G401.6 (cell line): ENCODE results near the gene AGBL5.
"Not testable (repeated sequence)": the region's sequence is repeated elsewhere in the genome, so short reads cannot be mapped to it uniquely, and the experiment has no call there.

ENCODE experiments used
- FAIRE-seq: peaks from 2 replicates; lab custom pipeline; 2012; peaks lifted over from hg19 to GRCh38; lab: Jason Lieb, UNC

Gene AGBL5

GRCh38 chr2:27051902-27052645, 606 bp downstream of the AGBL5 start:
- no peak for FAIRE-seq

- FAIRE-seq = no peak
These were observed 1.9 kb downstream of the AGBL5 start for GRCh38 chr2:27053321-27053720.

DNA sequence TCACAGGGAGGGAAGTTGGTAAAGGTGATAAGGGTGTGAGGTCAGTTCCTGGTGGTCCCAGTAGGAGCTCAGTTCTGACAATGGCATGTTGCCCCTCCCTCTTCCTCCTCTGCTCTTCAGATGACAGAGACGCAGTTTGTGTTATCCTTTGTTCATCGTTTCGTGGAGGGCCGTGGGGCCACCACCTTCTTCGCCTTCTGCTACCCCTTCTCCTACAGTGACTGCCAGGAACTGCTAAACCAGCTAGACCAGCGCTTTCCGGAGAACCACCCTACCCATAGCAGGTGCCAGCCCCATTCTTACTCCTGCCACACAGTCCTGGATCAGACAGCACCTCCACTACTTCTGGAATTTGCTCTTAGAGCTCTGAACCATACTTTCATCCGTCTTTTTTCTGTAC, 2.3 kb downstream of the AGBL5 start:
- FAIRE-seq = no peak

GRCh38 chr2:27054721-27055120, 3.3 kb downstream of the AGBL5 start:
- no peak for FAIRE-seq

DNA sequence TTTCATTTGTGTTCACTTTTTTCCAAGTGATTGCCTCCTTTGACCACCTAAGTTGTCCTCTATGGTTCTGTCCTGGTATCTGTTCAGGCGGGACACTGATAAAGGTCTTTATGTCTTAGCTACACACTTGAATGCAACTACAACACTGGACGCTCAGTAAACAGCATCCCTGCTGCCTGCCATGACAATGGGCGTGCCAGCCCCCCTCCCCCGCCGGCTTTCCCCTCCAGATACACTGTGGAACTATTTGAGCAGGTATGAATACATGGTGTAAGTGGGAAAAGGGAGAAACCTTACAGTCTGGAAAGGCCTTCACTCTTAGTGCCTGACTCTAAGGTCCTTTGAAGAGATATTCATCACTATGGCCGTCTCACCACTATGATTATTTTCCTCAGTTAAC, 5.7 kb downstream of the AGBL5 start:
- FAIRE-seq = no peak

DNA sequence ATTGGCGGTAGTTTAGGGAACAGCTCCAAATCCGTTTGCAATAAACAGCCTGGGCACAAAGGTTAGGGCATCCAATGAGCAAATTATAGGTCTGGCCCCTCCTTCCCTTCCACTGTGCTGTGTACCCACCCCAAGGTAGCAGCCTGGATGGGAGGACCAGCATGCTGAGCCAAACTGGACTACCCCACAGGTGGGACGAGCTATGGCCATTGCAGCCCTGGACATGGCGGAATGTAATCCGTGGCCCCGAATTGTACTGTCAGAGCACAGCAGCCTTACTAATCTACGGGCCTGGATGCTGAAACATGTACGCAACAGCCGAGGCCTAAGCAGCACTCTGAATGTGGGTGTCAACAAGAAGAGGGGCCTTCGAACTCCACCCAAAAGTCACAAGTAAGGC, 6.7 kb downstream of the AGBL5 start:
- no peak for FAIRE-seq

DNA sequence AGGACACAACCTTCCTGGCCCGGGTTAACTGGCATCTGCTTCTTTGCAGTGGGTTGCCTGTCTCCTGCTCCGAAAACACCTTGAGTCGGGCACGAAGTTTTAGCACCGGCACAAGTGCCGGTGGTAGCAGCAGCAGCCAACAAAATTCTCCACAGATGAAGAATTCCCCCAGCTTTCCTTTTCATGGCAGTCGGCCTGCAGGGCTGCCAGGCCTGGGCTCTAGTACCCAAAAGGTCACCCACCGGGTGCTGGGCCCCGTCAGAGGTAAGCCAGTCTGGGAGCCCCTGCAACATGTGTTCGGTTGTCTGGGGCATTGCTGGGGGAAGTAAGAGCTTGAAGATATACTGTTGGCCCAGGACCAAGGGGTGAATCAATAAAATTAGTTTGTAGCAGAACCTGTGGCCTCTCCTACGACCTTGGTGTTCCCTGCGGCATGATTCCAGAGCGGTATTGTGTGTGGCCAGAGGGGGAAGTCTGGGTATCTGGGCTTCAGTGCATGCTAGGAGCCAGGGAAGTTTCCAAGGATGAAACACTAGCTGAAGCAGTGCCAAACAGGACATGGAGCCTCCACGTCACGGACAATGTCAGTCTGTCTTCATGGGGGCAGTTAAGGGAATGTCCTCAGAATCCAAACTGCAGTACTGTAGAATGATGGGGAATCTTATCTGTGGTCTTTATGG, 7.8 kb downstream of the AGBL5 start:
- FAIRE-seq = no peak

GRCh38 chr2:27060323-27060722, 8.9 kb downstream of the AGBL5 start:
- FAIRE-seq = no peak

DNA sequence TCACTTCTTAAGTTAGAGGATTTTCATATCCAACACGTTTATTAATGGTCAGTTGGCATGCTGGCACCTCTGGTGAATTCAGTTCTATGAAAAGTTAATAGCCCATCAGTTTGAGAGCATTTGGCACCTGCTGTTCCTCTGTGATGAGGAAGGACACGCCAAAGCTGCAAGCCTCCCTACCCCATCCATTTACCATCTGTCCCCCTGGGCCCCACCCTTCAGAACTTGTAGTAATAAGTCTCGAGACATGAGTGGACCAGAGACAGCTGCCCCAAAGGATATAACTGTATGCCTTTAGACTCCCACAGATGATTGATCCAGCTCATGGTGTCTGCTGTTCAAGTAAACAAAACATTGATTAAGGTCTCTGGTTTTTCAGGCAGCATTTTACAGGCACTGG, 13.7 kb downstream of the AGBL5 start:
- FAIRE-seq = no peak

DNA sequence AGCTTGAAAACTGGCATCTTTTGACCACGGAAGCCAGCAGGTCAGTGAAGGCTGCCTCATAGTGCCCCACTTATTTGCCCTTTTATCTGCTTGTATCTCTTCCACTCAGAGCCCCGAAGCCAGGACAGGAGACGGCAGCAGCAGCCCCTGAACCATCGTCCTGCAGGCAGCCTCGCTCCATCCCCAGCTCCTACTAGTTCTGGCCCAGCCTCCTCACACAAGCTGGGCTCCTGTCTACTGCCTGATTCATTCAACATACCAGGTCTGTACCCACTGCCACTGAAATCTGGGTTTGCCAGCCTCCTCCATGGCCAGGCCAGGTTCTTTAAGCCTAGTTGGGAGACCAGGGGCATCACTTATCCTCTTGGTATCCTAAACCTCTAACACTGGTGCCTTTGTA, 15.9 kb downstream of the AGBL5 start:
- FAIRE-seq = no peak

DNA sequence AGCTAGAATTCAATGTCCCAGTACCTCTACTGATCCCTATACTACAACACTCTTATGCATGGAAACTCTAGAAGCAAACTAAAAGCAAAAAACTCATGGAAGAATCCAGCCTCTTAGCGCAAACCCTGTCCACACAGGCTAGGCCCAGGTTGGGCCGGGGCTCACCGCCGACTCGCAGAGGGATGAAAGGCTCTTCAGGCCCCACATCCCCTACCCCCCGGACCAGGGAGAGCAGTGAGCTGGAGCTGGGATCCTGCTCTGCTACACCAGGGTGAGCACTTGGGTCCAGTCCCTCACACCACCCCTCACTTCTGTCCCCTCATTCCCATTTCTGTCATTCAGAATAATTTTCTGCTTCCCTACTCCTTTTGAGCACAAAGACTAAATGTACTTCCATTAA, 18.0 kb downstream of the AGBL5 start:
- no peak for FAIRE-seq

DNA sequence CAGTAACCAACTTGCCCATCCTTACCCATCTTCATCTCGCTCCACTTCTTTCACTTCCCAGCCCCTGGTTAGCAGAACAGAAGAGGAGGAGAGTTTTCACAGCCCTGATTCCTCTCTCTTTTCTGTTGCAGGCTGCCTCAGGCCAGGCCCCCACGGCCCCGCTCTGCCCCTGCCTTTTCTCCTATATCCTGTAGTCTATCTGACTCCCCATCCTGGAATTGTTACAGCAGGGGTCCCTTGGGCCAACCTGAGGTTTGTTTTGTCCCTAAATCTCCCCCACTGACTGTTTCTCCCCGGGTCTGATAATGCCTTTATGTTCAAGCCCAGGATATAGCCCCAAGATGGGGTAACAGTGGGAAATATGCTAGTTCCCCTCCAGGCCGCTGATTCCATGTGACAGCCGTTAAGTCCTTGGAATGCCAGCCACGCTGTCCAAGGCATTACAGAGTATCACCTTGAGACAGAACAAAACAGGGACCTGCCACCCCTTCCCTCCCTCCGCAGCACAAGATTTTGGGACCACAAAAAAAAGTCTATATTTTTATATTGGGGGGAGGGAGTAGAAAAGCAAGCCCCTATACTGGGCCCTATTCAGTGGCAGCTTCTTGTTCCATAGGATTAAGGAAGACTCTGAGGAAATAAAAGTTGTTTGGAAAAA, 18.6 kb downstream of the AGBL5 start:
- no peak for FAIRE-seq

- no peak for FAIRE-seq
These were observed 19.3 kb downstream of the AGBL5 start for GRCh38 chr2:27070653-27071276.

DNA sequence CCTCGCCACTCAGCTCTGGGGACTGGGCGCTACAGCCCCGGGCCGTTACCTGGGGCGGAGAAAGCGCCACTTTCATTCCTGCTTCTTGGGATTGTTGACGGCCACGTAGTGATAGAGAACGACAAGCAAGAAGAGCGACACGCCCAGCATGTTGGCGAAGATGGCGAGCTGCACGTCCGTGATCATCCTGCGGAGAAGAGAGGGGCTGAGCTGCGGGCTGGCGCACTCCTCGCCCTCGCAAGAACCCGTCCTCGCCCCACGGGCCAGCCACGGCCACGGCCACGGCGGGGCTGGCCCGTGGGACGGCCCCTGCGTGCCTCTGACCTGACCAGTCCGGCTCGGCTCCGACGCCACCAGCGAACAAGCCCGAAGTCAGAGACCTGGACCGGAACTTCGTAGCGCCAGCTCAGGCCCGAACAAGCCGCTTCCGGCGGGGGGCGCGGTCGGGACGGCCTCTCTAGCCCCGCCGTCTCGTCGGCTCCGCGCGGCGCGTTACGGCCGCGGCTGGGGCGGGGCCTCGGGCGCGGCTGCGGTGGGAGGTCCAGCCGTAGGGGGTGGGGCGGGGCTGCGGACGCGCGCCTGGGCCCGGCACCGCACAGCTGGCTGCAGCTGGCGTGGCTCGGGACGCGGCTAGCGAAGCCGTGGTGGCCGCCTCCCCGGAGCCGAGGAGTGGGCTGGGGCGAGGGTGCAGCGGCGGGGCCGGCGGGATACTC, 20.0 kb downstream of the AGBL5 start, which contains the start of gene OST4:
OST4 (minus strand) TSS at position 378 of the 713 bp plus-strand sequence.
- no peak for FAIRE-seq

DNA sequence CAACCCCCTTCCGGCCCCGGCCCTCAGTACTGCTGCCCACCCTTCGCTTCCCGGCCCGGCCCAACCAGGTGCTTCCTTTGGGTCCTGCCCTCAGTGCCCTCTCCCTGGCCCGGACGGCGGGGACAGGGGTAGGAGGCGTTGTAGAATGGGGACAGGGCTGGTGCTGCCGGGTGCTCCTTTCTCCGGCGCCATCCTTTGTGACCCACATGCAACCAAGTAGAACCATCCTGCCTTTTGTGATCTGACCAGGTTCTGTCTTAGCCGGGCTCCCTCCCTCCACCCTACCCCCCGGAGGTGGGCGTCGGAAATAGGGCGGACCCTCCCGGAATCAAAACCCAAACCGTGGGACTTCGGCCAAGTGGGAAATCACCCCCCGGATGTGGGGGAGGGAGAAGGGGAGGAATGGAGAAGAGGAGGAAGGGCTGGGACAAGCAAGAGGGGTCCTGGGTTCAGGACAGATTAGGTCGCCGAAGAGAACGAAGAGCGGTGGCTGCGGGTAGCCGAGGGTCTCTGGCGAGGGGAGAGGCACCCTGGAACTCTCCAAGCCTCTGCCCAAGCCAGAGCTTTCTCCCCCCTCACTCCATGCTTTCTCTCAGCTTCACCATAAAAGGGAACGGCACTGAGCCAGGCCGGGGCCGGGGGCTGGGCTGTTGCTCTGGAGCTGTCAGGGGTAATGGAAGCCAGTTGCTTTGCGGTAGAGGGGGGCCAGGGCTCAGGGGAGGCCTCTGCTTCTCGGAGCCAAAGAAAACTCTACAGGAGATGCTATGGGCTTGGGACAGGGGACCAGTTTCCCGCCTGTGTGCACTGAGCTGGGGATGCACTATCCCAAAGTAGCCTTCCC, 20.7 kb downstream of the AGBL5 start:
- FAIRE-seq = no peak

DNA sequence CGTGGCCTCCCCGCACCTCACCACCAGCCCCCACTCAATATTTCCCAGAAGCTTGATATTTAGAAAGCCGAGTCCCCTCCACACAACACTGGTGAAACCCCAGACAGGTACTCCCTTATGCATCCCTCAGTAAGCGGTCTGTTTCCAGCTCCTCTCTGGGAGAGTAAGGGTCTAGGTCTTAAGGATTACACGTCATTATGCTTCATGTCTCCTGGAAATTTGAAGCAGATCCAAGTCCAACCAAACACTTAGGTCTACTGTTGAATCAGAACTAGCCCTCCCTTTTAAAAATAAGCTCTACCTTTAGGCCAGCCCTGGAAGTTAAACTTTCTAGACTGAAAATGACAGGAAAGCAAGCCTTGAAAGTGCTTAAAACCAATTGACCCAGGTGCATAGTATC, 21.5 kb downstream of the AGBL5 start:
- no peak for FAIRE-seq

- FAIRE-seq = no peak
These were observed 22.3 kb downstream of the AGBL5 start for GRCh38 chr2:27073782-27074181.

DNA sequence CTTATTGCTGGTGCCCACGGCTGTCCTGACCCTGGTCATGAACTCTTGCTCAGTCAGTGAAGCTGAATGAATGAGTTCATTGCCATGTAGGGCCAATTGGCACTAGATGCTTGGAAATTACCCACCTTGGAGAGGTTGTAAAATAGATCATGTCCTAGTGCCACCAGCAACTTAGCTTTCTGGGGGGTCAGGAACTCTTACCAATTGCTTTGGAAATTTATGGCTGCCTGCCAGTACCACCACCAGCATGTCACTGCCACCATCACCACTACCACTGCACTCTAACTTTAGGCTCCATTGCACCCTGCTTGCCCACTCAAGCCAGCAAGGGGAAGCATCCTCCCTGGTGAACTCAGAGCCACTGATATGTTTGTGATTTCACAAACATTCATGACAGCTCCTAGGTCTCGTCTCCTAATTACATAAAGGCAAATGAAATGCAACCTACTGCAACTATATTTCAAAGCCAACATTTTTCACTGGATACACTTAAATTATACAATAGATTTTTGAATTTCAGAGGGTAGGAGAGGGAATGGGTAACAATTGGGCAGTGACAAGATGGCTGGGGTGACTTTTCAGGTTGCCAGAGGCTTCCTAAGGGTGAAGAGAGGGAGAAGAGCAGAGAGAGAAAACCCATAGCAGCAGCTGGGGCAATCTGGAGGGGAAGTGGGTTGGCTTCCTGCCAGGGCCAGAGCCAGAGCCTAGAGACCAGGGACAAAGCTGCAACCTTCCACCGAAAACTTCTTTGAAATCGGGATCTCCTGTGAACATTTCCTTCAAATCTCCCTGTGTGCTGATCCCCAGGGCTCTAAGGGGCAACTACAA, 23.5 kb downstream of the AGBL5 start:
- FAIRE-seq = no peak

DNA sequence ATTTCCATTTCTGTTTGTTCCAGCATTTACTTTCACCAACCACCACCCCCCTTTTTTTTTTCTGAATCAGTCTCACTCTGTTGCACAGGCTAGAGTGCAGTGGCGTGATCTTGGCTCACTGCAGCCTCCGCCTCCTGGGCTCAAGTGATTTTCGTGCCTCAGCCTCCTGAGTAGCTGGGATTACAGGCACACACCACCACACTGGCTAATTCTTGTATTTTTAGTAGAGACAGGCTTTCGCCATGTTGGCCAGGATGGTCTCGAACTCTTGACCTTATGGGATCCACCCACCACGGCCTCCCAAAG, 24.1 kb downstream of the AGBL5 start:
- FAIRE-seq = not testable (repeated sequence)

GRCh38 chr2:27076323-27076722, 24.9 kb downstream of the AGBL5 start:
- no peak for FAIRE-seq

GRCh38 chr2:27077231-27077630, 25.8 kb downstream of the AGBL5 start:
- FAIRE-seq = no peak
